ENCODE data around the gene UBE2D4.
A peak's percentile ranks its signal among the peaks of the same experiment; 100 is the strongest.
"Not testable (repeated sequence)": the region's sequence is repeated elsewhere in the genome, so short reads cannot be mapped to it uniquely, and the experiment has no call there.

UBE2D4 gene

DNA sequence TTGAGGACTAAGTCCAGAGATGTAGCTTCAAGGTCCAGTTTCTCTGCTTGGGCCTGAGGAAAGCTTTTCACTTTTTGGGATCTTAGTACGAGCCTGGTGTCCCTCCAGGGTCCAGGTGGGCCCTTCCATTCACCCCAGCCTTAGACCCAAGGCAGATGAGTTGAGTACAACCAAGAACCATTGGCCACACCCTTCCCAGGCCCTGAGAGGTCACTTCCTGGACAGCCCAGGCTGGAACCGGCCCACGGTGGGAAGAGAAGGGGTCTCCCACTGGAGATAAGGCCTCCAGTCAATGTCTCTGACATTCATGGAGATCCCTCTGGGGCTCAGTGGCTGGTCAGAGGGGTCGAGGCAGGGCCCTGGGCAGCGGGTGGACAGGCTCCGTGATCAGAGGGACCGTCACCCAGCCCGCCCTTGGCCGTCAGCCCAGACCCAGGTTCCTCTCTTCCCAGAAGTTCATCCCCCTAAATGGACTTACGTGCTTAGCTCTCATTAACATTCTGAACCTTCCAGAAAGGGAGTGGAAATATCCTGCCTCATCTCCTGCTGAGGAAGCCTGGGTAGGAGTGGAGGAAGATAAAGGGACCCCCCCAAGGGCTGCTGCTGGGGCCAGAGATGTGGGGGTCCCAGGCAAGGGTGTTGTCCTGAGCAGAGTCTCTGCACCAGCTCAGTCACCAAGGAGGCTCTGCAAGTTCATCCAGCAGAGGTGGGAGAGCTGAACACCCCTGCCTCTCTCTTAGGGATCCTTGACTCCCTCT is 48.7 kb downstream of the UBE2D4 start:
- H3K27ac ChIP-seq; DNase-seq (ENCODE audit: low spot score): not testable (repeated sequence)

GRCh38 chr7:43977525-43977924 is 51.3 kb downstream of the UBE2D4 start:
- H3K4me3 ChIP-seq = no peak overlapping the region
- DNase-seq (ENCODE audit: low spot score) = no peak
- TF ChIP-seq CTCF (IDR thresholded peaks at IDR 0.05) = no peak
- H3K27ac ChIP-seq = no peak overlapping the region

More for the DNA sequence above, 48.7 kb downstream of the UBE2D4 start:
- not testable (repeated sequence) for H3K4me3 ChIP-seq

DNA sequence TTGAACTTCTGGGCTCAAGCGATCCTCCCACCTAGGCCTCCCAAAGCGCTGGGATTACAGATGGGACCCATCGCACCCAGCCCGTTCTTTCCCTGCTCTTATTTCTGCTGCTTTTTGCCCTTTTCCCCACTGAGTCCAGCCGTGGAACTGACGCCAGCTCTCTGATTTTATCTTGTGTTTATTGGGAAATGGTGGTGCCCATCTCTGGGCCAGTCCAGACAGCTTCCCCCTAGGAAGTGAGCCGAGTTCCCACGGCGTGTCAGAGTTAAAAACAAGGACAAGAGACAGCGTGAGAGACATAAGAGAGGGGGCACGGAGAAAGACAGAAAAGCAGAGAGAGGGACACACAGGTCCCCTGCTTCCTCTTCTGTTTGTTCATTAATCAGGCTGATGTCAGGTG is 51.9 kb downstream of the UBE2D4 start:
- not testable (repeated sequence) for H3K27ac ChIP-seq; H3K4me3 ChIP-seq; DNase-seq (ENCODE audit: low spot score)

- DNase-seq (ENCODE audit: low spot score); H3K27ac ChIP-seq; H3K4me3 ChIP-seq: not testable (repeated sequence)
These were observed 56.6 kb downstream of the UBE2D4 start for GRCh38 chr7:43982848-43983247.

DNA sequence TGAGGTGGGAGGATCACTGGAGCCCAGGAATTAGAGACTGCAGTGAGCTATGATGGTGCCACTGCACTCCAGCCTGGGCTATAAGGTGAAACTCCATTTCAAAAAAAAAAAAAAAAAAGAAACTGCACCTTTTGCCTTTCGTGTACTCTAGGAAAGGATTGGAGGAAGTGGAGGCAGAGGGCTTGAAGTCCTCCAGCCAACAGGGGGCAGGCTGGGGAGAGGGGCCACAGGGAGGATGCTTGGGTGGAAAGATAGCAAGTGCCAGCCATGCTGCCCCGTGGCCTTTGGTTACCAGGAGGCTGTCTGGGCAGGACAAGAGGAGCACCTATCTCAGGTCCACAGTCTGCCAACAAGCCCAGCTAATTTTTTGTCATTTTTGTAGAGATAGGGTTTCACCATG is 57.5 kb downstream of the UBE2D4 start:
- H3K4me3 ChIP-seq; DNase-seq (ENCODE audit: low spot score); H3K27ac ChIP-seq: not testable (repeated sequence)

DNA sequence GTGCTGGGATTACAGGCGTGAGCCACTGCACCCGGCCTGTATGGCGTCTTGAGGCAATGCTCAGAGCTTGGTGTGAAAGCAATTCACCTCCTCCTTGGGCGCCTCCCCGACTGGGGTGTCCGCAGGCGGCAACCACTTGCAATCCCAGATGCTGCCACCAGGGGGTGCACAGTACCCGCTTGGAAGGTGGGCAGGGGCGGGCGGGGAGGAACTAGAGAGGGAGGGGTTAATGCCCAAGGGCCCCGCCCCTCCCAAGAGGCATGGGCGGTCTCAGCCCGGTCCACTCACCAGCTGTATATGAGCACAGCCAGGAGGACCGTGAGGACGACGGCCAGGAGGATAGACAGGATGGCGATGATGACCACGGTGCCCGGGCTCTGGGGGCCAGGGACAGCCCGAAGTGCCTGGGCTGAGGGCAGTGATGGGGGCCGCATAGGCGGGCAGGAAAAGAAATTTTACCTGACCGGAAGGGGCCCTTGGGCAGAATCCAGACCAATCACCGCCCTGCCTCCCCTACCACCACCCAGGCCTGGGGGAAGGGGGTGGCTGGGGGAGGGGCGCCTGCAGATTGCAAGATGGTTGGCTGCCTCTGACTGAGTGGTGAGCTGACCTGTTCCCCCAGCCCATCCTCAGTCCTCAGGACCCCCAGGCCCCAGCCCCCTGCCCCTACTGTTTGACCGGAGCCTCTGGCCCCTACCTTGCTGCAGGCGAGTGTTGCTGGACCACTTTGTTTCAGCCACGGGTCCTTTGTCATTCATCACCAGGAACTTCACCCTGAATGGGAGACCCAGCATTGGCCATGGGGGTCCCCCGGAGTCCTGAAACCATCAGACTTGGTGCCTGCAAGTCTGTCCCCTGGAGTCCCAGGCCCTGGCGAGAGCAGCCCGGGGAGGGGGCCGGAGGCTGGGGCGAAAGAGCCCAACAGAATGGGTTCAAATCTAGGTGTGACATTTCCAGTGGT is 59.9 kb downstream of the UBE2D4 start:
- TF ChIP-seq CTCF (IDR thresholded peaks at IDR 0.05) = peak; percentile 65
- peak; percentile 76 for DNase-seq (ENCODE audit: low spot score)
- H3K4me3 ChIP-seq = peak overlapping the region; percentile 60
- H3K27ac ChIP-seq = peak overlapping the region in 1 of 2 donors; percentile 38

- H3K4me3 ChIP-seq; DNase-seq (ENCODE audit: low spot score); H3K27ac ChIP-seq: not testable (repeated sequence)
These were observed 61.2 kb downstream of the UBE2D4 start for GRCh38 chr7:43987476-43987875.

GRCh38 chr7:43990011-43990585 is 63.9 kb downstream of the UBE2D4 start:
- H3K27ac ChIP-seq; H3K4me3 ChIP-seq; DNase-seq (ENCODE audit: low spot score): not testable (repeated sequence)

- not testable (repeated sequence) for H3K4me3 ChIP-seq; DNase-seq (ENCODE audit: low spot score); H3K27ac ChIP-seq
These were observed 64.6 kb downstream of the UBE2D4 start for GRCh38 chr7:43990829-43991228.

DNA sequence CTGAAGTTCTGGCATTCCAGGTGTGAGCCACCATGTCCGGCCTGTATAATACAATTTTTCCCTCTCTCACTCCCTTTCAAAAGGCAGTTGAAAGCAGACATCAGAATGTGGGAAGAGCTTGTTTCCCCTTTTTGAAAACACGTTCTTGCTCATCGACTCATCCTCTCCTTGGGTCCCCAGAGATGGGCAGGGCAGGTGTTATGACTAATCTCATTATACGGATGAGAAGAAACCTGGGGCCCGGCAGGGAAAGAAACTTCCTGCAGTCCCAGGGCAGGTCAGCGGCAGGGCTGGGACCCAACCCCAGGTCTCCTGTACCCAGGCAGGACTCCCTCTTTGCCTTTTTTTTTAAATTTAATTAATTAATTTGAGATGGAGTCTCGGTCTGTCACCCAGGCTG is 66.7 kb downstream of the UBE2D4 start:
- not testable (repeated sequence) for DNase-seq (ENCODE audit: low spot score); H3K4me3 ChIP-seq; H3K27ac ChIP-seq

- H3K27ac ChIP-seq, H3K4me3 ChIP-seq: not testable (repeated sequence)
- peak; percentile 2 for DNase-seq (ENCODE audit: low spot score)
These were observed 68.4 kb downstream of the UBE2D4 start for GRCh38 chr7:43994681-43995080.

GRCh38 chr7:43997532-43997931 is 71.3 kb downstream of the UBE2D4 start, which contains the start of gene SPDYE1:
Gene SPDYE1, plus strand, starts transcription at chr7:43997897. Its CDS starts 2,053 bp downstream, at chr7:43999950.
- H3K4me3 ChIP-seq; H3K27ac ChIP-seq; DNase-seq (ENCODE audit: low spot score): not testable (repeated sequence)

All from coronary artery (tissue), 2 donors.